ENCODE results near the gene BPHL. TPM values are rescaled to one million over a fixed set of nuclear protein-coding genes. Genes with fewer than 3 reads are reported as not detected.
A peak's percentile ranks its signal among the peaks of the same experiment; 100 is the strongest.

Gene BPHL
- total and polyA plus RNA-seq, 2 experiments from 2014 or later: 22.8 to 45.5 TPM

GRCh38 chr6:3131695-3132094 lies 13.2 kb downstream of the BPHL start (continued):
- no peak for TF ChIP-seq CTCF (conservative IDR thresholded peaks at IDR 0.05; ENCODE audit: low read depth in 2 of 2)
- no peak for TF ChIP-seq ZNF331 (CRISPR knock-in tag; IDR thresholded peaks at IDR 0.05; ENCODE audit: low read depth)
- no peak for TF ChIP-seq ETS1 (IDR thresholded peaks at IDR 0.05)
- no peak for TF ChIP-seq EZH2 (IDR thresholded peaks at IDR 0.05; ENCODE audit: low read depth, unreplicated experiment)

DNA sequence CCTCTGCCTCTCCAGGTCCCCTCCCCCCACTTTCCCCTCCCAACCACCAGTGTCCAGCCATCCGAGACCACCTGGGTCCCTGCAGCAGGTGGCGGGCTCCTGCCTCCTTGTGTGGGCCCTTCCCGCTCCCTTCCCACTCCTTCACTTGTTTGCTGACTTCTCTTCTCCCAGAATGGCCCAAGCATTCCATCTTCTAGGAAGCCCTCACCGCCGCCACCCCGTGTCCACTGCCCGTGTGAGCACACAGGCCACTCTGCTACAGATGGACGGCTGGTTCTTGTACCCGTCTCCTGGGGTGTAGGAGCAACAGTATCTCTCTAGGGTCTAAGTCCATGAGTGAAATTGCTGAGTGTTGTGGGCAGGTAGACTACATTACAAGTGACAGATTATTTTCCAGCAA lies 15.0 kb downstream of the BPHL start:
- DNase-seq (ENCODE audit: low spot score) (peak; percentile 45), ATAC-seq (peak; percentile 51)
- Mint-ChIP-seq H3K27ac (no peak overlapping the region), H3K27me3 (ENCODE audit: insufficient read depth, low read depth, poor library complexity) (peaks cover 1% of the 10 kb centered on the region), H3K4me1 (peaks cover 14% of the 10 kb centered on the region), H3K4me3 (no peak overlapping the region), H3K36me3 (ENCODE audit: low read depth) (peaks cover 88% of the 10 kb centered on the region), H3K9me3 (no peaks in the 10 kb centered on the region)
- peak in 1 of 2 experiments; percentile 24; a peak in 2 of 4 replicates for TF ChIP-seq CTCF (conservative IDR thresholded peaks at IDR 0.05; ENCODE audit: low read depth in 2 of 2)
- TF ChIP-seq, protein P1, sequence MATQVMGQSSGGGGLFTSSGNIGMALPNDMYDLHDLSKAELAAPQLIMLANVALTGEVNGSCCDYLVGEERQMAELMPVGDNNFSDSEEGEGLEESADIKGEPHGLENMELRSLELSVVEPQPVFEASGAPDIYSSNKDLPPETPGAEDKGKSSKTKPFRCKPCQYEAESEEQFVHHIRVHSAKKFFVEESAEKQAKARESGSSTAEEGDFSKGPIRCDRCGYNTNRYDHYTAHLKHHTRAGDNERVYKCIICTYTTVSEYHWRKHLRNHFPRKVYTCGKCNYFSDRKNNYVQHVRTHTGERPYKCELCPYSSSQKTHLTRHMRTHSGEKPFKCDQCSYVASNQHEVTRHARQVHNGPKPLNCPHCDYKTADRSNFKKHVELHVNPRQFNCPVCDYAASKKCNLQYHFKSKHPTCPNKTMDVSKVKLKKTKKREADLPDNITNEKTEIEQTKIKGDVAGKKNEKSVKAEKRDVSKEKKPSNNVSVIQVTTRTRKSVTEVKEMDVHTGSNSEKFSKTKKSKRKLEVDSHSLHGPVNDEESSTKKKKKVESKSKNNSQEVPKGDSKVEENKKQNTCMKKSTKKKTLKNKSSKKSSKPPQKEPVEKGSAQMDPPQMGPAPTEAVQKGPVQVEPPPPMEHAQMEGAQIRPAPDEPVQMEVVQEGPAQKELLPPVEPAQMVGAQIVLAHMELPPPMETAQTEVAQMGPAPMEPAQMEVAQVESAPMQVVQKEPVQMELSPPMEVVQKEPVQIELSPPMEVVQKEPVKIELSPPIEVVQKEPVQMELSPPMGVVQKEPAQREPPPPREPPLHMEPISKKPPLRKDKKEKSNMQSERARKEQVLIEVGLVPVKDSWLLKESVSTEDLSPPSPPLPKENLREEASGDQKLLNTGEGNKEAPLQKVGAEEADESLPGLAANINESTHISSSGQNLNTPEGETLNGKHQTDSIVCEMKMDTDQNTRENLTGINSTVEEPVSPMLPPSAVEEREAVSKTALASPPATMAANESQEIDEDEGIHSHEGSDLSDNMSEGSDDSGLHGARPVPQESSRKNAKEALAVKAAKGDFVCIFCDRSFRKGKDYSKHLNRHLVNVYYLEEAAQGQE (IDR thresholded peaks at IDR 0.05; ENCODE audit: unreplicated experiment): no peak
- Histone ChIP-seq H3K27me3 (ENCODE audit: insufficient read depth) (no peaks in the 10 kb centered on the region), H4K20me1 (replicated peaks; ENCODE audit: insufficient read depth) (no peaks in the 10 kb centered on the region; the same call in 1 of the 2 replicates), H3K9me2 (ENCODE audit: insufficient read depth) (no peaks in the 10 kb centered on the region), H2AFZ (no peak overlapping the region), H3K36me3 (ENCODE audit: insufficient read depth) (peaks cover 25% of the 10 kb centered on the region), H3F3A (replicated peaks; ENCODE audit: low read depth) (0 out of 2 replicates have a peak, but pooled peaks cover under 1% of the 10 kb centered on the region), H3K27ac (ENCODE audit: low read depth) (no peak overlapping the region), H3K79me2 (replicated peaks; ENCODE audit: insufficient read depth) (no peaks in the 10 kb centered on the region), H3K4me2 (no peak overlapping the region), H3K4me3 (no peak overlapping the region), H3K4me1 (ENCODE audit: insufficient read depth) (peaks cover 14% of the 10 kb centered on the region)
